Muscle of back (tissue), 10 donors: ENCODE results near the gene ITGA6. TPM values are rescaled to one million over a fixed set of nuclear protein-coding genes. Genes with fewer than 3 reads are reported as not detected.

ENCODE experiments used
- polyA plus RNA-seq, 10 donors: library from polyadenylated mRNA; unstranded; fragments of 120-200 nt; gene quantifications; one replicate each; pipeline ENCODE4 v1.2.1, GENCODE V29; 2013; ENCODE audit not compliant: insufficient read length in 10 of 10

Gene ITGA6
- polyA plus RNA-seq, 10 donors, result 71.6 to 120 (median 81.8) TPM

Other genes starting within 250 kb of the ITGA6 start
- gene PDK1, start 128.5 kb downstream of the ITGA6 start, polyA plus RNA-seq, result 10 to 100 TPM; 10.2 to 42.3 (median 23.3) TPM